GM23338 (cell line): ENCODE measurements around the gene KCNMB4. TPM values are rescaled to one million over a fixed set of nuclear protein-coding genes. Genes with fewer than 3 reads are reported as not detected.

ENCODE experiments used
- ATAC-seq: fragments of 200-7000 bp; cut with Tn5 transposase; 3 replicates; pipeline ENCODE4 v1.9.1; 2020
- DNase-seq: peaks from one replicate; pipeline ENCODE4 v3.0.0-alpha.2; 2015; ENCODE audit warnings: low spot score
- H2AFZ ChIP-seq: fragments of 200-600 bp; sonication (generic); 2 replicates; pipeline ENCODE4 v1.8.0; 2016; ENCODE audit warnings: antibody characterized with exemption, mild to moderate bottlenecking, moderate library complexity
- H3F3A ChIP-seq: fragments of 200-600 bp; sonication (generic); replicated peaks from 2 replicates; pipeline ENCODE4 v1.8.0; 2017; ENCODE audit warnings: antibody characterized with exemption, mixed run types, low read depth
- H3K27ac ChIP-seq: fragments of 200-600 bp; sonication (generic); 2 replicates; pipeline ENCODE4 v1.6.1; 2016; ENCODE audit warnings: low read depth
- H3K27me3 ChIP-seq: fragments of 200-600 bp; sonication (generic); 2 replicates; pipeline ENCODE4 v1.8.0; 2016; ENCODE audit warnings: mild to moderate bottlenecking, mixed run types, moderate library complexity; ENCODE audit not compliant: insufficient read depth
- H3K36me3 ChIP-seq: fragments of 200-600 bp; sonication (generic); 2 replicates; pipeline ENCODE4 v1.8.0; 2016; ENCODE audit warnings: mild to moderate bottlenecking; ENCODE audit not compliant: insufficient read depth
- H3K4me1 ChIP-seq: fragments of 200-600 bp; sonication (generic); 2 replicates; pipeline ENCODE4 v1.8.0; 2016; ENCODE audit warnings: mild to moderate bottlenecking, moderate library complexity; ENCODE audit not compliant: insufficient read depth
- H3K4me2 ChIP-seq: fragments of 200-600 bp; sonication (generic); 2 replicates; pipeline ENCODE4 v1.7.1; 2017; ENCODE audit warnings: mixed run types
- H3K4me3 ChIP-seq: fragments of 200-600 bp; sonication (generic); 2 replicates; pipeline ENCODE4 v1.6.1; 2016; ENCODE audit warnings: mixed run types
- H3K79me2 ChIP-seq: fragments of 200-600 bp; sonication (generic); replicated peaks from 2 replicates; pipeline ENCODE4 v1.8.0; 2017; ENCODE audit warnings: mild to moderate bottlenecking; ENCODE audit not compliant: insufficient read depth
- H3K9me2 ChIP-seq: fragments of 200-600 bp; sonication (generic); 2 replicates; pipeline ENCODE4 v1.8.0; 2017; ENCODE audit not compliant: insufficient read depth
- H4K20me1 ChIP-seq: fragments of 200-600 bp; sonication (generic); replicated peaks from 2 replicates; pipeline ENCODE4 v1.8.0; 2017; ENCODE audit warnings: mild to moderate bottlenecking; ENCODE audit not compliant: insufficient read depth
- H3K27ac Mint-ChIP-seq: 2 replicates; pipeline ENCODE4 v1.8.0; 2020; ENCODE audit warnings: inconsistent platforms, mild to moderate bottlenecking, moderate library complexity, mixed read lengths
- H3K27me3 Mint-ChIP-seq: 3 replicates; pipeline ENCODE4 v1.8.0; 2022; ENCODE audit warnings: low read depth, mild to moderate bottlenecking, moderate library complexity, mixed read lengths, inconsistent platforms; ENCODE audit not compliant: insufficient read depth, poor library complexity
- H3K36me3 Mint-ChIP-seq: 3 replicates; pipeline ENCODE4 v1.8.0; 2021; ENCODE audit warnings: low read depth, mild to moderate bottlenecking, inconsistent platforms, moderate library complexity, mixed read lengths
- H3K4me1 Mint-ChIP-seq: 3 replicates; pipeline ENCODE4 v1.8.0; 2020; ENCODE audit warnings: mild to moderate bottlenecking, inconsistent platforms, mixed read lengths
- H3K4me3 Mint-ChIP-seq: 3 replicates; pipeline ENCODE4 v1.8.0; 2021; ENCODE audit warnings: moderate library complexity, mild to moderate bottlenecking, inconsistent platforms, mixed read lengths
- H3K9me3 Mint-ChIP-seq: 3 replicates; pipeline ENCODE4 v1.8.0; 2020; ENCODE audit warnings: moderate library complexity, mild to moderate bottlenecking, inconsistent platforms, mixed read lengths
- CREB1 ChIP-seq: fragments of 250-450 bp; sonication (Bioruptor Pico); IDR thresholded peaks from 2 replicates; pipeline ENCODE4 v1.5.0; 2020; ENCODE audit warnings: low read depth, mild to moderate bottlenecking, moderate library complexity
- EZH2 ChIP-seq: fragments of 200-600 bp; sonication (generic); IDR thresholded peaks from one replicate; pipeline ENCODE4 v1.8.0; 2017; ENCODE audit warnings: antibody characterized with exemption, mild to moderate bottlenecking, low read depth; ENCODE audit not compliant: unreplicated experiment
- JUNB ChIP-seq: IDR thresholded peaks from one replicate; pipeline ENCODE4 v1.6.1; 2016; ENCODE audit warnings: antibody characterized with exemption; ENCODE audit not compliant: unreplicated experiment
- POLR2AphosphoS5 ChIP-seq: IDR thresholded peaks from 2 replicates; pipeline ENCODE4 v1.6.1; 2016; ENCODE audit warnings: antibody characterized with exemption, low read depth
- ZNF114 ChIP-seq: fragments of 250-450 bp; sonication (Bioruptor Pico); IDR thresholded peaks from 2 replicates; pipeline ENCODE4 v1.5.0; 2020; ENCODE audit warnings: mild to moderate bottlenecking, moderate library complexity
- polyA plus RNA-seq: library from polyadenylated mRNA; unstranded; fragments of >200 nt; fragmentation: Nextera tagmentation; extraction: Ambion mirVana; gene quantifications from 2 replicates; pipeline ENCODE4 v1.2.1, GENCODE V29; 2016
- total RNA-seq: library from RNA; depleted of rRNA; stranded (reverse); fragments of >200 nt; shearing (Covaris generic); gene quantifications from 2 replicates; pipeline ENCODE4 v1.2.3, GENCODE V29; 2014
- TF ChIP-seq, protein P1 (sequence below): fragments of 250-450 bp; sonication (Bioruptor Pico); IDR thresholded peaks from 2 replicates; pipeline ENCODE4 v1.5.0; 2020; ENCODE audit warnings: mild to moderate bottlenecking, moderate library complexity
- TF ChIP-seq, protein P2 (sequence below): IDR thresholded peaks from 2 replicates; pipeline ENCODE4 v1.6.1; 2016; ENCODE audit warnings: antibody characterized with exemption
- TF ChIP-seq, protein P3 (sequence below): IDR thresholded peaks from one replicate; pipeline ENCODE4 v1.6.1; 2018; ENCODE audit warnings: antibody characterized with exemption; ENCODE audit not compliant: unreplicated experiment

The KCNMB4 gene
- total and polyA plus RNA-seq, 2 experiments from 2014 or later, result 9.4 to 14.7 TPM

DNA sequence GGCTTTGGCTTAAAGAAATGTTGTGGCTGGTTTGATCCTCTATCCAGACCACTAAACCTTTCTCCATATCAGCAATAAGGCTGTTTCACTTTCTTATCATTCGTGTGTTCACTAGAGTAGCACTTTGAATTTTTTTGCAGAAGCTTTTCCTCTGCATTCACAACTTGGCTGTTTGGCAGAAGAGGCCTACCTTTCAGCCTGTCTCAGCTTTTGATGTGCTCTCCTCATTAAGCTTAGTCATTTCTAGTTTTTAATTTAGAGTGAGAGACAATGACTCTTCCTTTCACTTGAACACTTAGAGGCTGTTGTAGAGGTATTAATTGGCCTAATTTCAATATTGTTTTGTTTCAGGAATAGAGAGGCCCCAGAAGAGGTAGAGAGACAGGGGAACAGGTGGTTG is 13.8 kb downstream of the KCNMB4 start:
- Histone ChIP-seq H3K79me2 (peaks cover 6% of the 10 kb centered on the region), H3K27ac (no peak overlapping the region), H3K27me3 (no peaks in the 10 kb centered on the region), H2AFZ (no peak overlapping the region), H3F3A (no peaks in the 10 kb centered on the region), H3K9me2 (no peaks in the 10 kb centered on the region), H3K4me3 (no peak overlapping the region), H3K4me2 (no peak overlapping the region), H3K4me1 (no peaks in the 10 kb centered on the region; the same call in 1 of the 2 replicates), H4K20me1 (no peaks in the 10 kb centered on the region; the same call in 1 of the 2 replicates), H3K36me3 (no peaks in the 10 kb centered on the region)
- Mint-ChIP-seq H3K36me3 (peaks cover 48% of the 10 kb centered on the region), H3K4me1 (peaks cover 12% of the 10 kb centered on the region; the same call in 2 of the 3 replicates), H3K9me3 (peaks cover 14% of the 10 kb centered on the region; the same call in 2 of the 3 replicates), H3K4me3 (no peak overlapping the region), H3K27me3 (peaks cover 5% of the 10 kb centered on the region), H3K27ac (no peak overlapping the region)
- DNase-seq, result no peak
- TF ChIP-seq JUNB (no peak), POLR2AphosphoS5 (no peak), CREB1 (CRISPR knock-in tag) (no peak), EZH2 (no peak), ZNF114 (CRISPR knock-in tag) (no peak)
- TF ChIP-seq, protein P1, sequence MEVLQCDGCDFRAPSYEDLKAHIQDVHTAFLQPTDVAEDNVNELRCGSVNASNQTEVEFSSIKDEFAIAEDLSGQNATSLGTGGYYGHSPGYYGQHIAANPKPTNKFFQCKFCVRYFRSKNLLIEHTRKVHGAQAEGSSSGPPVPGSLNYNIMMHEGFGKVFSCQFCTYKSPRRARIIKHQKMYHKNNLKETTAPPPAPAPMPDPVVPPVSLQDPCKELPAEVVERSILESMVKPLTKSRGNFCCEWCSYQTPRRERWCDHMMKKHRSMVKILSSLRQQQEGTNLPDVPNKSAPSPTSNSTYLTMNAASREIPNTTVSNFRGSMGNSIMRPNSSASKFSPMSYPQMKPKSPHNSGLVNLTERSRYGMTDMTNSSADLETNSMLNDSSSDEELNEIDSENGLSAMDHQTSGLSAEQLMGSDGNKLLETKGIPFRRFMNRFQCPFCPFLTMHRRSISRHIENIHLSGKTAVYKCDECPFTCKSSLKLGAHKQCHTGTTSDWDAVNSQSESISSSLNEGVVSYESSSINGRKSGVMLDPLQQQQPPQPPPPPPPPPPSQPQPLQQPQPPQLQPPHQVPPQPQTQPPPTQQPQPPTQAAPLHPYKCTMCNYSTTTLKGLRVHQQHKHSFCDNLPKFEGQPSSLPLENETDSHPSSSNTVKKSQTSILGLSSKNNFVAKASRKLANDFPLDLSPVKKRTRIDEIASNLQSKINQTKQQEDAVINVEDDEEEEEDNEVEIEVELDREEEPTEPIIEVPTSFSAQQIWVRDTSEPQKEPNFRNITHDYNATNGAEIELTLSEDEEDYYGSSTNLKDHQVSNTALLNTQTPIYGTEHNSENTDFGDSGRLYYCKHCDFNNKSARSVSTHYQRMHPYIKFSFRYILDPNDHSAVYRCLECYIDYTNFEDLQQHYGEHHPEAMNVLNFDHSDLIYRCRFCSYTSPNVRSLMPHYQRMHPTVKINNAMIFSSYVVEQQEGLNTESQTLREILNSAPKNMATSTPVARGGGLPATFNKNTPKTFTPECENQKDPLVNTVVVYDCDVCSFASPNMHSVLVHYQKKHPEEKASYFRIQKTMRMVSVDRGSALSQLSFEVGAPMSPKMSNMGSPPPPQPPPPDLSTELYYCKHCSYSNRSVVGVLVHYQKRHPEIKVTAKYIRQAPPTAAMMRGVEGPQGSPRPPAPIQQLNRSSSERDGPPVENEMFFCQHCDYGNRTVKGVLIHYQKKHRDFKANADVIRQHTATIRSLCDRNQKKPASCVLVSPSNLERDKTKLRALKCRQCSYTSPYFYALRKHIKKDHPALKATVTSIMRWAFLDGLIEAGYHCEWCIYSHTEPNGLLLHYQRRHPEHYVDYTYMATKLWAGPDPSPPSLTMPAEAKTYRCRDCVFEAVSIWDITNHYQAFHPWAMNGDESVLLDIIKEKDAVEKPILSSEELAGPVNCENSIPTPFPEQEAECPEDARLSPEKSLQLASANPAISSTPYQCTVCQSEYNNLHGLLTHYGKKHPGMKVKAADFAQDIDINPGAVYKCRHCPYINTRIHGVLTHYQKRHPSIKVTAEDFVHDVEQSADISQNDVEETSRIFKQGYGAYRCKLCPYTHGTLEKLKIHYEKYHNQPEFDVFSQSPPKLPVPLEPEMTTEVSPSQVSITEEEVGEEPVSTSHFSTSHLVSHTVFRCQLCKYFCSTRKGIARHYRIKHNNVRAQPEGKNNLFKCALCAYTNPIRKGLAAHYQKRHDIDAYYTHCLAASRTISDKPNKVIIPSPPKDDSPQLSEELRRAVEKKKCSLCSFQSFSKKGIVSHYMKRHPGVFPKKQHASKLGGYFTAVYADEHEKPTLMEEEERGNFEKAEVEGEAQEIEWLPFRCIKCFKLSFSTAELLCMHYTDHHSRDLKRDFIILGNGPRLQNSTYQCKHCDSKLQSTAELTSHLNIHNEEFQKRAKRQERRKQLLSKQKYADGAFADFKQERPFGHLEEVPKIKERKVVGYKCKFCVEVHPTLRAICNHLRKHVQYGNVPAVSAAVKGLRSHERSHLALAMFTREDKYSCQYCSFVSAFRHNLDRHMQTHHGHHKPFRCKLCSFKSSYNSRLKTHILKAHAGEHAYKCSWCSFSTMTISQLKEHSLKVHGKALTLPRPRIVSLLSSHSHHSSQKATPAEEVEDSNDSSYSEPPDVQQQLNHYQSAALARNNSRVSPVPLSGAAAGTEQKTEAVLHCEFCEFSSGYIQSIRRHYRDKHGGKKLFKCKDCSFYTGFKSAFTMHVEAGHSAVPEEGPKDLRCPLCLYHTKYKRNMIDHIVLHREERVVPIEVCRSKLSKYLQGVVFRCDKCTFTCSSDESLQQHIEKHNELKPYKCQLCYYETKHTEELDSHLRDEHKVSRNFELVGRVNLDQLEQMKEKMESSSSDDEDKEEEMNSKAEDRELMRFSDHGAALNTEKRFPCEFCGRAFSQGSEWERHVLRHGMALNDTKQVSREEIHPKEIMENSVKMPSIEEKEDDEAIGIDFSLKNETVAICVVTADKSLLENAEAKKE, result no peak
- TF ChIP-seq, protein P2, sequence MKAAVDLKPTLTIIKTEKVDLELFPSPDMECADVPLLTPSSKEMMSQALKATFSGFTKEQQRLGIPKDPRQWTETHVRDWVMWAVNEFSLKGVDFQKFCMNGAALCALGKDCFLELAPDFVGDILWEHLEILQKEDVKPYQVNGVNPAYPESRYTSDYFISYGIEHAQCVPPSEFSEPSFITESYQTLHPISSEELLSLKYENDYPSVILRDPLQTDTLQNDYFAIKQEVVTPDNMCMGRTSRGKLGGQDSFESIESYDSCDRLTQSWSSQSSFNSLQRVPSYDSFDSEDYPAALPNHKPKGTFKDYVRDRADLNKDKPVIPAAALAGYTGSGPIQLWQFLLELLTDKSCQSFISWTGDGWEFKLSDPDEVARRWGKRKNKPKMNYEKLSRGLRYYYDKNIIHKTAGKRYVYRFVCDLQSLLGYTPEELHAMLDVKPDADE, result no peak
- TF ChIP-seq, protein P3, sequence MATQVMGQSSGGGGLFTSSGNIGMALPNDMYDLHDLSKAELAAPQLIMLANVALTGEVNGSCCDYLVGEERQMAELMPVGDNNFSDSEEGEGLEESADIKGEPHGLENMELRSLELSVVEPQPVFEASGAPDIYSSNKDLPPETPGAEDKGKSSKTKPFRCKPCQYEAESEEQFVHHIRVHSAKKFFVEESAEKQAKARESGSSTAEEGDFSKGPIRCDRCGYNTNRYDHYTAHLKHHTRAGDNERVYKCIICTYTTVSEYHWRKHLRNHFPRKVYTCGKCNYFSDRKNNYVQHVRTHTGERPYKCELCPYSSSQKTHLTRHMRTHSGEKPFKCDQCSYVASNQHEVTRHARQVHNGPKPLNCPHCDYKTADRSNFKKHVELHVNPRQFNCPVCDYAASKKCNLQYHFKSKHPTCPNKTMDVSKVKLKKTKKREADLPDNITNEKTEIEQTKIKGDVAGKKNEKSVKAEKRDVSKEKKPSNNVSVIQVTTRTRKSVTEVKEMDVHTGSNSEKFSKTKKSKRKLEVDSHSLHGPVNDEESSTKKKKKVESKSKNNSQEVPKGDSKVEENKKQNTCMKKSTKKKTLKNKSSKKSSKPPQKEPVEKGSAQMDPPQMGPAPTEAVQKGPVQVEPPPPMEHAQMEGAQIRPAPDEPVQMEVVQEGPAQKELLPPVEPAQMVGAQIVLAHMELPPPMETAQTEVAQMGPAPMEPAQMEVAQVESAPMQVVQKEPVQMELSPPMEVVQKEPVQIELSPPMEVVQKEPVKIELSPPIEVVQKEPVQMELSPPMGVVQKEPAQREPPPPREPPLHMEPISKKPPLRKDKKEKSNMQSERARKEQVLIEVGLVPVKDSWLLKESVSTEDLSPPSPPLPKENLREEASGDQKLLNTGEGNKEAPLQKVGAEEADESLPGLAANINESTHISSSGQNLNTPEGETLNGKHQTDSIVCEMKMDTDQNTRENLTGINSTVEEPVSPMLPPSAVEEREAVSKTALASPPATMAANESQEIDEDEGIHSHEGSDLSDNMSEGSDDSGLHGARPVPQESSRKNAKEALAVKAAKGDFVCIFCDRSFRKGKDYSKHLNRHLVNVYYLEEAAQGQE, result no peak
- no peak for ATAC-seq
